Vagina (tissue), 2 donors: ENCODE results near the gene ANKRD11. TPM values are rescaled to one million over a fixed set of nuclear protein-coding genes. Genes with fewer than 3 reads are reported as not detected.

ENCODE experiments used
- DNase-seq, 2 donors: peaks; one replicate each; pipeline ENCODE4 v3.0.0-alpha.2; 2017; ENCODE audit errors: extremely low spot score in 2 of 2
- H3K27ac ChIP-seq: fragments of 200-600 bp; sonication (generic); one replicate; pipeline ENCODE4 v1.5.1; 2019
- H3K27me3 ChIP-seq: fragments of 200-600 bp; sonication (generic); one replicate; pipeline ENCODE4 v1.5.1; 2019
- H3K36me3 ChIP-seq, 2 donors: fragments of 200-600 bp; sonication (generic); one replicate each; pipeline ENCODE4 v1.5.1; 2017 to 2019
- H3K4me1 ChIP-seq: fragments of 200-600 bp; sonication (generic); one replicate; pipeline ENCODE4 v1.5.1; 2019
- H3K4me3 ChIP-seq, 2 donors: fragments of 200-600 bp; sonication (generic); 1 replicate in 1 of 2; 2 replicates in 1 of 2; pipeline ENCODE4 v1.5.1; 2016 to 2019
- H3K9me3 ChIP-seq: fragments of 200-600 bp; sonication (generic); one replicate; pipeline ENCODE4 v1.5.1; 2019
- POLR2A ChIP-seq, 2 donors: fragments of 450-650 bp; IDR thresholded peaks; one replicate each; pipeline ENCODE4 v1.6.1; 2017; ENCODE audit warnings: antibody characterized with exemption in 2 of 2, mild to moderate bottlenecking in 2 of 2, moderate library complexity in 2 of 2
- POLR2AphosphoS5 ChIP-seq, 2 donors: sonication (generic); formaldehyde crosslinking; IDR thresholded peaks; one replicate each; pipeline ENCODE4 v1.9.0; 2017; ENCODE audit warnings: antibody characterized with exemption in 2 of 2, mild to moderate bottlenecking in 2 of 2, low read depth in 1 of 2; ENCODE audit not compliant: insufficient read depth in 1 of 2
- intact Hi-C: fragments of 100-400 bp; cut with DNase I; formaldehyde crosslinking; loops from one replicate; pipeline ENCODE4 v1.15.1; 2023
- total RNA-seq: library from RNA; depleted of rRNA; stranded (reverse); fragments of >200 nt; gene quantifications from one replicate; pipeline ENCODE4 v1.2.3, GENCODE V29; 2016
- TF ChIP-seq, protein P1 (sequence below), 3 experiments: fragments of 450-650 bp in 2 of 3; fragments of 200-600 bp in 1 of 3; sonication (generic) in 1 of 3; IDR thresholded peaks; one replicate each; pipeline ENCODE4 v1.5.1; 2017 to 2019; ENCODE audit warnings: antibody characterized with exemption in 3 of 3, mild to moderate bottlenecking in 2 of 3, moderate library complexity in 2 of 3

ANKRD11 gene
- total RNA-seq, 1 donor from 2014 or later: 135 TPM

DNA sequence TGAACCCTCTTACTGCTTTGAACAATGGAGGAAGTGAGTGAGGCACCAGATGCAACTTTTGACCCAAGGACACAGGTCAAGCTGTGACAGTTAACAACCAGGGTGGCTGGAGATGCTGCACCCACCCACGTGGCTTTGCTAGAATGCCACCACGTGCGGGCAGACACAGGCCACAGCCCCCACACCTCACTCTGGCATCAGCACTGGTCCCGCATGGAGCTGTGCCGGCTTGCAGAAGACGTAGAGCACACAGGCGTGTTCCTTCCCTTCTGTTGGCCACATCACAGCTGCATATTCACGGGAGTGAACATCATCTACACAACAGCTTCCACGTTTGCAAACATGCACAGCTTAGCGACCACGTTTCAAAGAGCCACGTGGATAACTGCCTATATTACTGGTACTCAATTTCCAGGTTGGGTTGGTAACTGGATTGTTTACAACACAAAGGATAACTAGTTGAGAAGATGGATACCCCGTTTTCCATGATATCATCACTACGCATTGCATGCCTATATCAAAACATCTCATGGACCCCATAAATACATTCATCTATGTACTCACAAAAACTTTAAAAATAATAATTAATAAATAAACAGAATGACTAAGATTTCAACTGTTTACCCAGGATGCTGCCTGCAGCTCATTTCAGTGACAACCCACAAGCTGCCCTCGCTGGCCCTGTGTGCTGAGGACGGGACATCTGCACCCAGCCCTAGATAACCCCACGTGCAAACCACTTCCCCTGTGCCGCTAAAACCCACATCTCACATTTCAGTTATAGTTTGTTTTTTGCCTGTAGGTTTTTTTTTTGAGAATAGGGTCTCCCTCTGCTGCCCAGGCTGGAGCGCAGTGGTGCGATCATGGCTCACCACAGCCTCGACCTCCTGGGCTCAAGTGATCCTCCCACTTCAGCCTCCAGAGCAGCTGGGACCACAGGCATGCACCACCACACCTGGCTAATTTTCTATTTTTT is 132.0 kb downstream of the ANKRD11 start:
- no peak for DNase-seq
- TF ChIP-seq, protein P1, sequence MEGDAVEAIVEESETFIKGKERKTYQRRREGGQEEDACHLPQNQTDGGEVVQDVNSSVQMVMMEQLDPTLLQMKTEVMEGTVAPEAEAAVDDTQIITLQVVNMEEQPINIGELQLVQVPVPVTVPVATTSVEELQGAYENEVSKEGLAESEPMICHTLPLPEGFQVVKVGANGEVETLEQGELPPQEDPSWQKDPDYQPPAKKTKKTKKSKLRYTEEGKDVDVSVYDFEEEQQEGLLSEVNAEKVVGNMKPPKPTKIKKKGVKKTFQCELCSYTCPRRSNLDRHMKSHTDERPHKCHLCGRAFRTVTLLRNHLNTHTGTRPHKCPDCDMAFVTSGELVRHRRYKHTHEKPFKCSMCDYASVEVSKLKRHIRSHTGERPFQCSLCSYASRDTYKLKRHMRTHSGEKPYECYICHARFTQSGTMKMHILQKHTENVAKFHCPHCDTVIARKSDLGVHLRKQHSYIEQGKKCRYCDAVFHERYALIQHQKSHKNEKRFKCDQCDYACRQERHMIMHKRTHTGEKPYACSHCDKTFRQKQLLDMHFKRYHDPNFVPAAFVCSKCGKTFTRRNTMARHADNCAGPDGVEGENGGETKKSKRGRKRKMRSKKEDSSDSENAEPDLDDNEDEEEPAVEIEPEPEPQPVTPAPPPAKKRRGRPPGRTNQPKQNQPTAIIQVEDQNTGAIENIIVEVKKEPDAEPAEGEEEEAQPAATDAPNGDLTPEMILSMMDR (IDR thresholded peaks at IDR 0.05): no peak
- TF ChIP-seq POLR2AphosphoS5 (IDR thresholded peaks at IDR 0.05; ENCODE audit: insufficient read depth in 1 of 2, low read depth in 1 of 2): no peak
- no peak for TF ChIP-seq POLR2A (IDR thresholded peaks at IDR 0.05)
- Histone ChIP-seq H3K36me3 (no peaks in the 10 kb centered on the region), H3K4me3 (no peak overlapping the region), H3K9me3 (no peaks in the 10 kb centered on the region), H3K4me1 (peaks cover 83% of the 10 kb centered on the region), H3K27ac (no peak overlapping the region), H3K27me3 (no peaks in the 10 kb centered on the region)
- intact Hi-C loops: no loop called here

DNA sequence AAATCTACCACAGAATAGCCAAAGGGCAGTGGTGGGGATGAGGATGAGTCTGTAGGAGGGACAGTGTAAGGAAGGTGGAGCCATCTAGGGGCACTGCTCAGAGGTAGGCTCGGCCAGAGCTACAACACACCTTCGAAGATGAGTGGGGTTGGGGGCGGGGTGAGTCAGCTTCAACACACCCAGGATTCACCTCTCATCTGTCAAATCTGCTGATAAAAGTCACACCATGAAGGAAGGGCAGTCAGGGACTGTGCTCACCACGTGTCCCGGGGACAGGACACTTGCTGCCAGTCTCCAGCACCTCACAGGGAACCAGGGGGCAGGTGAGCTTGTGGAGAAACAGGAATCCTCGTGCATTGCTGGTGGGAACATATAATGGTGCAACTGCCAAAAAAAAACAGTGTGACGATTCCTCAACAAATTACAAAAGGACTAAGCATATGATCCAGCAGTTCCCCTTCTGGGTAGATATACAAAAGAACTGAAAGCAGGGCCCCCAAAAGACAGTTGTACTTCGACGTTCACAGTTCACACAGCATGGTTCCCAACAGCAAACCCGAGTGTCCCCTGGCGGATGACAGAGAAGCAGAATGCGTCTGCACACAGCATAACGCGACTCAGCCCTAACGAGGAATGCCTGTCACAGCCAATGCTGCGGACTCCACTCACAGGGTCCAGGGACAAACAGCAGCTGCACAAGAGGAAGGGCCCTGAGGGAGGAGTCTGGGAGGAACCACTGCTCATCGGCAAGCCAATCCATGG is 133.1 kb downstream of the ANKRD11 start:
- H3K27me3 ChIP-seq: no peaks in the 10 kb centered on the region
- no peaks in the 10 kb centered on the region for H3K9me3 ChIP-seq
- intact Hi-C loops: no loop called here
- no peak for DNase-seq
- no peaks in the 10 kb centered on the region for H3K36me3 ChIP-seq
- H3K4me3 ChIP-seq: no peak overlapping the region
- TF ChIP-seq, protein P1 (IDR thresholded peaks at IDR 0.05): no peak
- TF ChIP-seq POLR2A (IDR thresholded peaks at IDR 0.05) (no peak), POLR2AphosphoS5 (IDR thresholded peaks at IDR 0.05; ENCODE audit: insufficient read depth in 1 of 2, low read depth in 1 of 2) (no peak)
- H3K27ac ChIP-seq: no peak overlapping the region
- H3K4me1 ChIP-seq: peaks cover 85% of the 10 kb centered on the region

DNA sequence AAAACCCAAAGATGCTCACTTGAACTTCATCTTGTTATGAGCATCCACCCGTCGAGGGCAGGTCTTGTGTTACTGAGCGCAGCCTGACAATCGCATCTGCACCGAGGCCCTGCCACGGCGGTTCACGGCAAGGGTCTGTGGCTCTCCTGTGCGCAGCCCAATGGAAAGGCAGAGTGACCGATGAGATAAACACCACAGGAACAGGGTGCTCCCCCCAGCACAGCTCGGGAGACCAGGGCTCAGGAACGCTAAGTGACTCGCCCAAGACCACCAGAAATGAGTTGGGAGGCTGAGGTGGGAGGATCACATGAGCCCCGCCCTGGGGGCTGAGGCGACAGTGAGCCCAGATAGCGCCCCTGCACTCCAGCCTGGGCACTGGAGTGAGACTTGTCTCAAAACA is 134.7 kb downstream of the ANKRD11 start:
- Histone ChIP-seq H3K4me1 (peaks cover 77% of the 10 kb centered on the region), H3K4me3 (no peak overlapping the region), H3K9me3 (no peaks in the 10 kb centered on the region), H3K27me3 (no peaks in the 10 kb centered on the region), H3K36me3 (no peaks in the 10 kb centered on the region), H3K27ac (no peak overlapping the region)
- TF ChIP-seq POLR2A (IDR thresholded peaks at IDR 0.05) (no peak), POLR2AphosphoS5 (IDR thresholded peaks at IDR 0.05; ENCODE audit: insufficient read depth in 1 of 2, low read depth in 1 of 2) (no peak)
- TF ChIP-seq, protein P1 (IDR thresholded peaks at IDR 0.05): no peak
- DNase-seq: no peak
- intact Hi-C loops: no loop called here

DNA sequence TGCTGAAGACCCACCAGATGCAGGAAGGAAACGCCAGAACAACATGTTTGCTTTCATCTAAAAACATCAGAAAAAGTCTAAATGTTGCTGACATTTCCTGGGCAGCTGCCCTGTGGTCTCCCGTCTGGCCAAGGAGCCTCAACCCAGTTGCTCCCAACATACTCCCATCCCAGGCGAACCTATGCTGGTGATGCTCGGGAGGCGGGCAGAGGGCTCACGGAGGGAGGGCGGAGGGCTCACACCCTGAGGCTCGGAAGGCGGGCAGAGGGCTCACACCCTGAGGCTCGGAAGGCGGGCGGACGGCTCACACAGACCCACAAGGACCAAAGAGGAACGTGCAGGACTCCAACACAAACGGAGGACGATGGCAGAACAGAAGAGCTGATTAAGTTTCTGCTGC is 135.4 kb downstream of the ANKRD11 start:
- H3K4me1 ChIP-seq: peaks cover 70% of the 10 kb centered on the region
- TF ChIP-seq POLR2A (IDR thresholded peaks at IDR 0.05) (no peak), POLR2AphosphoS5 (IDR thresholded peaks at IDR 0.05; ENCODE audit: insufficient read depth in 1 of 2, low read depth in 1 of 2) (no peak)
- TF ChIP-seq, protein P1 (IDR thresholded peaks at IDR 0.05): no peak
- H3K4me3 ChIP-seq: no peak overlapping the region
- H3K27ac ChIP-seq: no peak overlapping the region
- DNase-seq: no peak
- H3K27me3 ChIP-seq: no peaks in the 10 kb centered on the region
- H3K36me3 ChIP-seq: no peaks in the 10 kb centered on the region
- intact Hi-C loops: no loop called here
- H3K9me3 ChIP-seq: no peaks in the 10 kb centered on the region
